H9 (cell line): ENCODE measurements around the gene UBAC1. TPM values are rescaled to one million over a fixed set of nuclear protein-coding genes. Genes with fewer than 3 reads are reported as not detected.

Experiments used
- DNase-seq: peaks from one replicate; pipeline ENCODE4 v3.0.0-alpha.2; 2017
- H2AFZ ChIP-seq: one replicate; pipeline ENCODE4 v1.6.1; 2013; ENCODE audit warnings: mild to moderate bottlenecking, low read length, control low read depth, moderate library complexity
- H2AK5ac ChIP-seq: 2 replicates; pipeline ENCODE4 v1.6.1; 2013; ENCODE audit warnings: low read length, control low read depth, mixed read lengths; ENCODE audit not compliant: insufficient read length
- H2BK120ac ChIP-seq: one replicate; pipeline ENCODE4 v1.6.1; 2013; ENCODE audit warnings: low read depth, mild to moderate bottlenecking, low read length, control low read depth, inconsistent platforms; ENCODE audit not compliant: poor library complexity, severe bottlenecking
- H2BK12ac ChIP-seq: 2 replicates; pipeline ENCODE4 v1.6.1; 2013; ENCODE audit warnings: low read length, control low read depth, mixed read lengths, low read depth; ENCODE audit not compliant: insufficient read length
- H2BK15ac ChIP-seq: 2 replicates; pipeline ENCODE4 v1.6.1; 2013; ENCODE audit warnings: low read depth, low read length, control low read depth
- H2BK20ac ChIP-seq: one replicate; pipeline ENCODE4 v1.6.1; 2013; ENCODE audit warnings: low read depth, mild to moderate bottlenecking, low read length, control low read depth, inconsistent platforms; ENCODE audit not compliant: poor library complexity, severe bottlenecking
- H2BK5ac ChIP-seq: 2 replicates; pipeline ENCODE4 v1.6.1; 2013; ENCODE audit warnings: low read length, control low read depth, mixed read lengths; ENCODE audit not compliant: insufficient read length
- H3K14ac ChIP-seq: 2 replicates; pipeline ENCODE4 v1.6.1; 2013; ENCODE audit warnings: low read length, control low read depth; ENCODE audit not compliant: insufficient read depth
- H3K18ac ChIP-seq: 2 replicates; pipeline ENCODE4 v1.6.1; 2013; ENCODE audit warnings: low read depth, mild to moderate bottlenecking, mixed read lengths, low read length, control low read depth; ENCODE audit not compliant: insufficient read length
- H3K23ac ChIP-seq: 2 replicates; pipeline ENCODE4 v1.6.1; 2013; ENCODE audit warnings: low read length, control low read depth, mixed read lengths, low read depth; ENCODE audit not compliant: insufficient read length
- H3K23me2 ChIP-seq: 2 replicates; pipeline ENCODE4 v1.6.1; 2013; ENCODE audit warnings: low read depth, mild to moderate bottlenecking, mixed read lengths, low read length, control low read depth; ENCODE audit not compliant: insufficient read length, poor library complexity, severe bottlenecking
- H3K27ac ChIP-seq: 2 replicates; pipeline ENCODE4 v1.5.1; 2013; ENCODE audit warnings: low read length, control low read depth, mixed read lengths, low read depth; ENCODE audit not compliant: insufficient read length
- H3K27me3 ChIP-seq: 2 replicates; pipeline ENCODE4 v1.6.1; 2013; ENCODE audit warnings: low read length, control low read depth, inconsistent platforms; ENCODE audit not compliant: insufficient read depth
- H3K4ac ChIP-seq: 2 replicates; pipeline ENCODE4 v1.6.1; 2013; ENCODE audit warnings: low read depth, mild to moderate bottlenecking, control low read depth, inconsistent platforms, low read length, moderate library complexity
- H3K4me1 ChIP-seq: 2 replicates; pipeline ENCODE4 v1.6.1; 2013; ENCODE audit warnings: low read length, control low read depth, inconsistent platforms; ENCODE audit not compliant: insufficient read depth
- H3K4me2 ChIP-seq: 2 replicates; pipeline ENCODE4 v1.6.1; 2013; ENCODE audit warnings: low read length, control low read depth, mixed read lengths; ENCODE audit not compliant: insufficient read length, insufficient read depth
- H3K56ac ChIP-seq: 2 replicates; pipeline ENCODE4 v1.6.1; 2013; ENCODE audit warnings: low read depth, mild to moderate bottlenecking, mixed read lengths, low read length, control low read depth; ENCODE audit not compliant: insufficient read length
- H3K79me1 ChIP-seq: 2 replicates; pipeline ENCODE4 v1.6.1; 2013; ENCODE audit warnings: low read depth, mild to moderate bottlenecking, moderate library complexity, low read length, control low read depth, inconsistent platforms; ENCODE audit not compliant: insufficient read depth, poor library complexity, severe bottlenecking
- H3K79me2 ChIP-seq: 2 replicates; pipeline ENCODE4 v1.6.1; 2013; ENCODE audit warnings: low read length, control low read depth, inconsistent platforms; ENCODE audit not compliant: insufficient read depth
- H3K9ac ChIP-seq: 2 replicates; pipeline ENCODE4 v1.6.1; 2013; ENCODE audit warnings: low read length, control low read depth, mixed read lengths; ENCODE audit not compliant: insufficient read length; ENCODE audit errors: extremely low read depth
- H3K9me3 ChIP-seq: one replicate; pipeline ENCODE4 v1.6.1; 2013; ENCODE audit warnings: low read depth, low read length, inconsistent platforms; ENCODE audit not compliant: control insufficient read depth
- H3T11ph ChIP-seq: one replicate; pipeline ENCODE4 v1.6.1; 2013; ENCODE audit warnings: mild to moderate bottlenecking, low read length, control low read depth, inconsistent platforms
- H4K20me1 ChIP-seq: one replicate; pipeline ENCODE4 v1.6.1; 2013; ENCODE audit not compliant: control insufficient read depth, insufficient read length, insufficient read depth
- H4K5ac ChIP-seq: 2 replicates; pipeline ENCODE4 v1.6.1; 2013; ENCODE audit warnings: low read depth, mild to moderate bottlenecking, mixed read lengths, low read length, control low read depth; ENCODE audit not compliant: insufficient read length
- H4K8ac ChIP-seq: replicated peaks from 2 replicates; pipeline ENCODE4 v1.6.1; 2013; ENCODE audit warnings: low read length, control low read depth, mixed read lengths, low read depth; ENCODE audit not compliant: insufficient read length
- H4K91ac ChIP-seq: 2 replicates; pipeline ENCODE4 v1.6.1; 2013; ENCODE audit warnings: low read depth, mild to moderate bottlenecking, moderate library complexity, mixed read lengths, low read length, control low read depth; ENCODE audit not compliant: insufficient read length
- H3K27ac Mint-ChIP-seq, 3 experiments: 2 replicates in 2 of 3; 3 replicates in 1 of 3; pipeline ENCODE4 v1.8.0; 2020 to 2021; ENCODE audit warnings: mixed read lengths in 3 of 3, mild to moderate bottlenecking in 1 of 3, moderate library complexity in 1 of 3
- H3K27me3 Mint-ChIP-seq: 2 replicates; pipeline ENCODE4 v1.8.0; 2021; ENCODE audit warnings: low read depth, mild to moderate bottlenecking, moderate library complexity, mixed read lengths
- H3K36me3 Mint-ChIP-seq, 3 experiments: 2 replicates in 2 of 3; 3 replicates in 1 of 3; pipeline ENCODE4 v1.8.0; 2020 to 2021; ENCODE audit warnings: low read depth in 3 of 3, mixed read lengths in 3 of 3; ENCODE audit not compliant: insufficient read depth in 1 of 3
- H3K4me1 Mint-ChIP-seq, 2 experiments: 2 replicates each; pipeline ENCODE4 v1.8.0; 2020; ENCODE audit warnings: mixed read lengths in 2 of 2
- H3K4me3 Mint-ChIP-seq, 2 experiments: 2 replicates in 1 of 2; 3 replicates in 1 of 2; pipeline ENCODE4 v1.8.0; 2020 to 2021; ENCODE audit warnings: mild to moderate bottlenecking in 2 of 2, mixed read lengths in 2 of 2, moderate library complexity in 1 of 2
- H3K9me3 Mint-ChIP-seq, 2 experiments: 2 replicates in 1 of 2; 3 replicates in 1 of 2; pipeline ENCODE4 v1.8.0; 2020; ENCODE audit warnings: mild to moderate bottlenecking in 2 of 2, mixed read lengths in 2 of 2, moderate library complexity in 1 of 2
- CTCF ChIP-seq: fragments of 200-600 bp; sonication (generic); conservative IDR thresholded peaks from 3 replicates; pipeline ENCODE4 v1.8.0; 2021; ENCODE audit warnings: antibody characterized with exemption, mild to moderate bottlenecking
- WGBS: extraction: QIAGEN DNeasy Blood & Tissue Kit; methylation state at CpG from one replicate; pipeline ENCODE4 v1.1.7; 2013; ENCODE audit warnings: missing lambda C conversion rate, low lambda C conversion rate, mixed read lengths; ENCODE audit not compliant: insufficient read length; ENCODE audit errors: extremely low coverage; 5-methylcytosine and 5-hydroxymethylcytosine counted together
- total RNA-seq: library from RNA; stranded (reverse); gene quantifications from 2 replicates; pipeline ENCODE4 v1.2.1, GENCODE V29; 2021

The UBAC1 gene
- total RNA-seq, 1 experiment from 2014 or later: 47.5 TPM

DNA sequence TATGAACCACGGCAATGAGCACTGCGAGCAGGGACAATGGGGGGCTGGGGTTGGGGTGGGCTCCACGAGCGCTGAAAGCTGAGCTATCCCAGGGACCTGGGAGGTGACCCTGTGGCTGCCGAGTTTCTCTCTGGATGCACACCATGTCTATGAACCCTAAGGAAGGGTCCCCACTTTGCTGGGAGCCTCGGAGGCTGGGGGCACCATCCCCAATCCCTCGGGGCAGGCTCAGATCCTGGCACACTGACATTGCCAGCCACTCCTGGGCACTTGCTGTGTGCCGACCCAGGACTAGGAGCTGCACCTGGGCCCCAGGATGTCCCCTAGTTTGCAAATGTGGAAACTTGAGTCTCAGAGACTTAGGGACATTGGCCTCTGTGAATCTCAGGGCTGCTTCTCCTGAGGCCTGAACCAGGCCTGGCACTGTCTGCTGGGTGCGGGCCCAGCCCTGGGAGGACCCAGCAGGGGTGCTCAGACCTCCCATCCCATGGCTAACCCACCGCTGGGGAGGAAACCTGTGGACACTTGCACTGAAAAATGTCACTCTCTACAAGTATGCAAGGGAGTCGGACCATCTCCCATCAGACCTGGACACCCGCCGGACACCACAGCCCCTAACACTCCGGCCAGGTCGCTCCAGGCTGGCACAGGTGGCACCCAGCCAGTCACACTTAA is 40.8 kb downstream of the UBAC1 start:
- Histone ChIP-seq H2BK5ac (no peak overlapping the region), H3K27ac (no peak overlapping the region), H3K23me2 (no peaks in the 10 kb centered on the region), H2AK5ac (no peak overlapping the region), H3K23ac (no peak overlapping the region), H3K4ac (no peak overlapping the region), H3K9ac (no peak overlapping the region), H2BK15ac (no peak overlapping the region), H2BK20ac (no peak overlapping the region), H3K56ac (no peak overlapping the region), H3K4me2 (no peak overlapping the region), H2BK120ac (no peak overlapping the region), H4K5ac (no peak overlapping the region), H3K9me3 (peaks cover 25% of the 10 kb centered on the region), H4K20me1 (no peaks in the 10 kb centered on the region), H3K14ac (no peak overlapping the region), H3K27me3 (no peaks in the 10 kb centered on the region), H2BK12ac (no peak overlapping the region), H3T11ph (no peak overlapping the region), H3K18ac (no peak overlapping the region), H3K4me1 (no peaks in the 10 kb centered on the region), H2AFZ (no peak overlapping the region), H3K79me1 (no peaks in the 10 kb centered on the region), H4K8ac (no peak overlapping the region), H4K91ac (no peak overlapping the region), H3K79me2 (no peaks in the 10 kb centered on the region)
- Mint-ChIP-seq H3K27ac (no peak overlapping the region), H3K9me3 (peaks cover 41 to 46% of the 10 kb centered on the region in 2 experiments), H3K4me3 (no peak overlapping the region), H3K4me1 (peaks cover 0 to 7% of the 10 kb centered on the region in 2 experiments; a peak in 3 of 4 replicates), H3K27me3 (peaks cover 38% of the 10 kb centered on the region), H3K36me3 (peaks cover 40 to 51% (median 50%) of the 10 kb centered on the region in 3 experiments)
- DNase-seq: no peak
- WGBS: no CpG with 5 or more reads among the region's 15 CpGs
- TF ChIP-seq CTCF: no peak
